Activated CD8-positive, alpha-beta memory T cell treated with anti-CD3 and anti-CD28 coated beads, Interleukin-2, amount 50 U/mL, for 1 hour (primary cell): ENCODE measurements around the gene KDM5A.
"Not testable (repeated sequence)": the region's sequence is repeated elsewhere in the genome, so short reads cannot be mapped to it uniquely, and the experiment has no call there.

Source experiments
- DNase-seq: peaks from one replicate; pipeline ENCODE4 v3.0.0-alpha.2; 2020; ENCODE audit errors: extremely low read depth

Gene KDM5A

DNA sequence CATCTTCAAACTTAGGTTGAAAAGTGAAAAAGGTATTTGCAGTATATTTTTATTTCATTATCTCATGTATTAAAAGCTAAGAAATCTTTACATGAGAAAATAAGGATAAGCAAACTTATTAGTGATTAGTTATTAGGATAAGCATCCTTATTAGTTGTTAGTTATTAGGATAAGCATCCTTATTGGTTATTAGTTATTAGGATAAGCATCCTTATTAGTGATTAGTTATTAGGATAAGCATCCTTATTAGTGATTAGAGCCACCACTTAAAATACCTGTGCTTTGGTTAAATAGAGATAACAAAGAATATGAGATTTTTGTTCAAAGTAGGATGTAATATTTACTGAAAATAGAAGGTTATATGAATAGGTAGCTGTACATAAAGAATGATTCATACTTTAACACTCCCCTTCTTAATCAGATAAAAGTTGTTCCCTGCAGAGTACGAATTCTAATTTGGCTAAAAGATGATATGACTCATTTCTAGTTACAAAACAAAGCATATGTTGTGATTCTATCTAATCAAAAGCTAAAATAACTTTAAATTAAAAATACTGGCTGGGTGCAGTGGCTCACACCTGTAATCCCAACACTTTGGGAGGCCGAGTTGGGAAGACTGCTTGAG is 56.4 kb downstream of the KDM5A start:
- no peak for DNase-seq

- no peak for DNase-seq
Measured at GRCh38 chr12:331287-331686, 57.8 kb downstream of the KDM5A start.

DNA sequence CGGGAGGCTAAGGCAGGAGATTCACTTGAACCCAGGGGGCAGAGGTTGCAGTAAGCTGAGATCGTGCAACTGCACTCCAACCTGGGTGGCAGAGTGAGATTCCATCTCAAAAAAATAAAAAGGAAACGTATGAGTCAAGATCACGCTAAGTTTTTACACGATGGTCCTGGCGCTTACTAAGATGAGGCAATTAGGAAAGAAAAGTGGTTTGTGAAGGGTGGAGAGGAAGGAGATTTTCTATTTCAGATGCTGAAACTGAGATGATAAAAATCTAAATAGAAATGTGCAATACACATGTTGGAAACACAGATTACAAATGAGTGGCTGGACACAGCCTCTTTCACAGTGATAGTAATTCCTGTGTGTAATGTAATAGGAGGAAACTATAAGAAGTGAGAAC is 63.2 kb downstream of the KDM5A start:
- DNase-seq: no peak

- DNase-seq: no peak
Measured at GRCh38 chr12:323507-323906, 65.6 kb downstream of the KDM5A start.

GRCh38 chr12:321606-322326 is 67.4 kb downstream of the KDM5A start:
- no peak for DNase-seq

DNA sequence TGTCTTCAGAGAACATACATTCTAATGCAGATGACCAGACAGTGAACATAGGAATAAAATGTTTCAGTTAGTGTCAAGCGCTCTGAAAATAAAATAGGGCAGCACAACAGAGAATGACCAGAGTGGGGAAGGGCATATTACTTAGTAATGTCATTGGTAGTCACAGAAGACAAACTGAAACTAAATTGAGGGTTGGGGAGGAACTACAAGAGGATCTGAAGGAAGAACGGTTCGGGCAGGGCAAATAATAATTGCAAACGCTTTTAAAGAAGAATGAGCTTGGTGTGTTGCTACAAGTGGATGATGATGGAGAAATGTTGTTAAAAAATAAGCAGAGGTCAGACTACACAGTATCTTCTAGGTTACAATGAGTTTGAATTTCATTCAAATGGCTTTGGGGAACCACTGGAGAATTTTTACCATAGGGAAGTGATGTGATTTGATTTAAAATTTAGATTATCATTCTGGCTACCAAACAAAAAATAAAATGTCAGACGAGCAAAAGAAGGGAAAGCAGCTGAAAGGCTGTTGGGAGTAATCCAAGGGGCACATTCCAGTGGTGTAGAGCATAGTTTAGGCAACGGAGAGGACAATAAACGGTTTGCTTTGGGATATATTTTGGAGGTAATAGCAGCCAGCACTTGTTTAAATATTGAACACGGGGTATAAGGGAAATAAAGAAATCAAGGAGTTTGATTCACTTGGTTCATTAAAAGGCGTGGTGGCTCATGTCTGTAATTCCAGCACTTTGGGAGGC is 70.2 kb downstream of the KDM5A start:
- DNase-seq: no peak

DNA sequence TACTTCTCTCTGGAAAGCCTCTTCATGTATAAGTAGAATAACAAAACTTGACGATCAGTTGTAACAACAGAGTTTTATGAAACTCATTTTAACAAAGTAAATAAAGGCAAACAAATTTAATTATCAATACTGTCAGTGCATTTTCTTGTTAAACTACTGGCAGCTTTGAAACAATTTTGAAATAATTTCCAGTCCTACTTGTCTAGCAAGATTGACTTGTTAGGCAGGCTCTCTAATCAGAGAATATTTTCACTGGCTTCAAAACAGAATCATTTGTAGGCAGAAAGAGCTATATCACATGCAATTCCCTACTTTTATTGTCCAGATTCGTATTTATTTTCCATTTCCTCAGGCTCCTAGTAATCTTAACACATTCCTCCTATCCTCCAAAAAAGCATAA is 80.6 kb downstream of the KDM5A start:
- no peak for DNase-seq

DNA sequence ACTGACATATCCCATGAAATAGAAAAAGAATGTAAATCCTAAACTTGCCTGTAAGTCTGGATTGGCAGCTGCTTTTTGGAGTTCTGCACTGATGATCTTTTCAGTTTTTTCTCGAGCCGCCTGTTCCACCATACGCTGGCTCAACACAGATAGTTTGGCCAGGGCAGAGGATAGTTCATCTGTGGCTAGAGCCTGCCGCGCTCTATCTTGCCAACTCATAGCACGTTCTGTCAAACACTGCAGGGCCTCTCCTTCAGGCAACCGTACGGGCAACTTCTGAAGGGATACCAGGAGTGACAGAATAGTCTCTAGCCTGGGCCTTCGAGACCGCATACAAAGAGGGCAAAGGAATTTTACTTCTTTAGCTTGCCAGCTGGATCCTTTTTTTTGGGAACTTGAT is 81.7 kb downstream of the KDM5A start:
- no peak for DNase-seq

DNA sequence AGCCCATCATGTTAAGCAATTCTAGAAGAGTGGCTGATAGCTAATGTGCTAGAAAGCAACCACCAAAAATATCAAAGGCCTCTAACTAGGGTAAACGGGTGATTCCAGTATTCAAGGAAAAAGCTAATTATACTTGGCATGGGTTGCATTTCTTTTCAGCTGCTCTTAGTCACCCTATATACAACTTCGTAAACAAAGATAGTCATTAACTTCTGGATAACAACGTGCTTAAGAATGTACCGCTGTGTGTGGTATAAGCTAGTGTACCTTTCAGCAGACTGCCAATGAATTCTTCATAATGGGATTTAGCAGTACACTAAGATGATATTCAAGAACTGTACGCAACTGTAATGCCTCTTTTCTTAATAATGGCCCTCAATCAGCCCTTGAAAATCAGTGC is 84.3 kb downstream of the KDM5A start:
- no peak for DNase-seq

DNA sequence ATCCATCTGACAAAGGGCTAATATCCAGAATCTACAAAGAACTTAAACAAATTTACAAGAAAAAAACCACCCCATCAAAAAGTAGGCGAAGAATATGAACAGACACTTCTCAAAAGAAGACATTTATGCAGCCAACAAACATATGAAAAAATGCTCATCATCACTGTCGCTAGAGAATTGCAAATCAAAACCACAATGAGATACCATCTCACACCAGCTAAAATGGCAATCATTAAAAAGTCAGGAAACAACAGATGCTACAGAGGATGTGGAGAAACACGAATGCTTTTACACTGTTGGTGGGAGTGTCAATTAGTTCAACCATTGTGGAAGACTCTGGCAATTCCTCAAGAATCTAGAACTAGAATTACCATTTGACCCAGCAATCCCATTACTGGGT is 86.4 kb downstream of the KDM5A start:
- DNase-seq: not testable (repeated sequence)

GRCh38 chr12:300166-300565 is 89.0 kb downstream of the KDM5A start:
- DNase-seq: not testable (repeated sequence)

DNA sequence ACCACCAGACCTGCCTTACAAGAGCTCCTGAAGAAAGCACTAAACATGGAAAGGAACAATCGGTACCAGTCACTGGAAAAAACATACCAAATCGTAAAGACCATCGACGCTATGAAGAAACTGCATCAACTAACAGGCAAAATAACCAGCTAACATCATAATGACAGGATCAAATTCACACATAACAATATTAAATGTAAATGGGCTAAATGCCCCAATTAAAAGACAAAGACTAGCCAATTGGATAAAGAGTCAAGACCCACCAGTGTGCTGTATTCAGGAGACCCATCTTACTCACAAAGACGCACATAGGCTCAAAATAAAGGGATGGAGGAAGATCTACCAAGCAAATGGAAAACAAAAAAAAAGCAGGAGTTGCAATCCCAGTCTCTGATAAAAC is 89.6 kb downstream of the KDM5A start:
- DNase-seq: not testable (repeated sequence)

DNA sequence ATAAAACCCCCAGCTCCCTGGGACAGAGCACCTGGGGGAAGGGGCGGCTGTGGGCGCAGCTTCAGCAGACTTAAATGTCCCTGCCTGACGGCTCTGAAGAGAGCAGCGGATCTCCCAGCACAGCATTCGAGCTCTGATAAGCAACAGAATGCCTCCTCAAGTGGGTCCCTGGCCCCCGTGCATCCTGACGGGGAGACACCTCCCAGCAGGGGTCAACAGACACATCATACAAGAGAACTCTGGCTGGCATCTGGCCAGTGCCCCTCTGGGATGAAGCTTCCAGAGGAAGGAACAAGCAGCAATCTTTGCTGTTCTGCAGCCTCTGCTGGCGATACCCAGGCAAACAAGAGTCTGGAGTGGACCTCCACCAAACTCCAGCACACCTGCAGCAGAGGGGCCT is 91.1 kb downstream of the KDM5A start:
- DNase-seq: not testable (repeated sequence)

DNA sequence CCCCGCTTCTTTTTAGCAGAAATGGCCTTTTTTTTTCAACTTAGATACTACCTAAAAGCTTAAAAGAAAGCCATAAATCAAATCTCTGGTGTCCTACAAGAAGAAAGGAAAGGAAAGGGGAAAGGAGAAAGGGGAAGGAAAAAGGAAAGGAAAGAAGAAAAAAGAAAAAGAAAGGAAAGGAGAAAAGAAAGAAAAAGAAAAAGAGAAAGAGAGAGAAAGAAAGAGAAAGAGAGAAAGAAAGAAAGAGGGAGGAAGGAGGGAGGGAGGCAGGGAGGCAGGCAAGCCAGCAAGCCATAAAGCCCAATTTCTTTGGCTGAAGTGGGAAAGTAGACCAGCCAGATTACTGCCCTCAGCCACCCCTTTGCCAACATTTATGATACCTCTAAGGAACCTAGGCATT is 94.0 kb downstream of the KDM5A start:
- no peak for DNase-seq

GRCh38 chr12:293199-293598 is 95.9 kb downstream of the KDM5A start:
- DNase-seq: no peak

GRCh38 chr12:292186-292585 is 96.9 kb downstream of the KDM5A start:
- no peak for DNase-seq

- DNase-seq: no peak
Measured at GRCh38 chr12:291153-291723, 97.9 kb downstream of the KDM5A start.

DNA sequence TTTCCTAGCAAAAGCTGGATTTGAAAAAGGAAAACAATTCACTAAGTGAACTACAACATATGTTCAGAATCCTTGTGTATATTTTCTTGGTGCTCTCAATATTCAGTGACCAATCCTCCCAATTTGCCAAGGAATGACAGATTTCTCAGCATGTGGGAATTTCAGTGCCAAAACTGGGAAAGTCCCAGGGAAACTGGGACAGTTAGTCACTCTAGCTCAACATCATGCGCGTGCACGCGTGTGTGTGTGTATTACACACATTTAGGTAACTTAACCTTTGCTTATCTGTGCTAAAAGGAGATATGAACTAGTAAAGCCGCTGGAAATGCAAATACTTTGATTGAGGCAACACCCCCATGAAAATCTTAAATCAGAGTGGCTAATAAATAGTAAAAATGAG is 100.4 kb downstream of the KDM5A start:
- no peak for DNase-seq

GRCh38 chr12:286531-287300 is 102.4 kb downstream of the KDM5A start:
- no peak for DNase-seq

GRCh38 chr12:278046-278445 is 111.1 kb downstream of the KDM5A start:
- no peak for DNase-seq

DNA sequence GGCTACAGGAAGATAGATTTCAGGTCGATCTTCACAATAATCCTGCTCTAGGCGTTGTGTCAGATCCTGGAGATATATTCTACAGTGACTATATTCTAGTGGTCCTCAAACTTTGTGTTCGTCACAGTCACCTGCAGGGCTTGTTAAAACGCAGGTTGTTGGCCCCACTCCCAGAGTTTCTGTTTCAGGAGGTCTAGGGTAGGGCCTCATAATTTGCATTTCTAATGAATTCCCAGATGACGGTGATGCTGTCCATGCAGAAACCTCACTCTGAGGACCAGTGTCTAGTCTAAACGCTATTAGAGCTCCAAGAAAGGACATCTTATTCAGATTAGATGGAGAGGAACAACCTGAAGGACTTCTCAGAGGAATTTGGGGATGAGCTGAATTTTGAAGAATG is 113.3 kb downstream of the KDM5A start:
- no peak for DNase-seq

GRCh38 chr12:273382-273781 is 115.7 kb downstream of the KDM5A start:
- no peak for DNase-seq
